K562 (cell line): ENCODE data around the gene GALNT12. TPM values are rescaled to one million over a fixed set of nuclear protein-coding genes. Genes with fewer than 3 reads are reported as not detected.

Experiments
- MEIS2 ChIP-seq: fragments of 450-650 bp; IDR thresholded peaks from 2 replicates; pipeline ENCODE4 v1.6.1; 2014; ENCODE audit warnings: mild to moderate bottlenecking; ENCODE audit not compliant: partially characterized antibody
- POLR2A ChIP-seq: fragments of 450-650 bp; conservative IDR thresholded peaks from 2 replicates; pipeline ENCODE4 v1.6.1; 2016
- RBFOX2 ChIP-seq: fragments of 200-400 bp; formaldehyde crosslinking; IDR thresholded peaks from 2 replicates; pipeline ENCODE4 v1.6.1; 2017; ENCODE audit warnings: low read depth, mild to moderate bottlenecking, low read length, moderate library complexity
- SLC30A9 ChIP-seq: fragments of 250-450 bp; sonication (Bioruptor Pico); IDR thresholded peaks from 2 replicates; pipeline ENCODE4 v1.8.0; 2022; ENCODE audit warnings: mild to moderate bottlenecking, moderate library complexity
- YY1 ChIP-seq, 3 experiments: IDR thresholded peaks; 2 replicates each; pipeline ENCODE4 v1.6.1; 2011; ENCODE audit warnings: low read length in 2 of 3, mild to moderate bottlenecking in 2 of 3, moderate library complexity in 2 of 3, borderline replicate concordance in 1 of 3, control low read depth in 1 of 3, low read depth in 1 of 3; ENCODE audit not compliant: insufficient read depth in 3 of 3, insufficient replicate concordance in 2 of 3, control insufficient read depth in 1 of 3, insufficient read length in 1 of 3; ENCODE audit errors: extremely low read depth in 1 of 3
- ZNF766 ChIP-seq: fragments of 200-800 bp; sonication (Bioruptor generic); conservative IDR thresholded peaks from 2 replicates; pipeline ENCODE4 v1.6.1; 2016; ENCODE audit warnings: missing genetic modification characterization, missing compliant biosample characterization
- polyA plus RNA-seq, 8 experiments: library from polyadenylated mRNA; depleted of rRNA in 4 of 8; stranded (reverse) in 5 of 8; unstranded in 3 of 8; fragments of >200 nt; fragmentation: Nextera tagmentation in 2 of 8; fragmentation: Illumina TruSeq in 1 of 8; extraction: Ambion mirVana in 2 of 8; extraction: Trizol in 1 of 8; gene quantifications; 2 replicates each; pipeline versions ENCODE4 v1.2.1 to v1.2.3, GENCODE V29; 2011 to 2014; ENCODE audit warnings: inconsistent platforms in 1 of 8, missing spikeins in 1 of 8
- total RNA-seq, 7 experiments: library from RNA; depleted of rRNA in 6 of 7; stranded (reverse); fragments of >200 nt in 6 of 7; fragmentation: Illumina TruSeq in 2 of 7; extraction: Trizol in 2 of 7; gene quantifications; 2 replicates each; pipeline versions ENCODE4 v1.2.1 to v1.2.3, GENCODE V29; 2011 to 2021; ENCODE audit warnings: low replicate concordance in 1 of 7
- TF ChIP-seq, protein P1 (sequence below): fragments of 450-650 bp; formaldehyde crosslinking; conservative IDR thresholded peaks from 2 replicates; pipeline ENCODE4 v1.4.0; 2022; ENCODE audit warnings: mild to moderate bottlenecking, missing genetic modification characterization
- TF ChIP-seq, protein P2 (sequence below), 3 experiments: fragments of 200-800 bp in 1 of 3; sonication (Bioruptor generic) in 1 of 3; sonication (generic) in 1 of 3; formaldehyde crosslinking in 1 of 3; IDR thresholded peaks; 2 replicates each; pipeline versions ENCODE4 v1.6.1 to v1.8.0; 2016 to 2022; ENCODE audit warnings: mild to moderate bottlenecking in 2 of 3, missing compliant biosample characterization in 2 of 3, missing genetic modification characterization in 2 of 3, missing genetic modification reagents in 1 of 3
- TF ChIP-seq, protein P3 (sequence below): fragments of 250-450 bp; sonication (Bioruptor Pico); IDR thresholded peaks from 2 replicates; pipeline ENCODE4 v1.5.1; 2021; ENCODE audit warnings: mild to moderate bottlenecking
- TF ChIP-seq, protein P4 (sequence below): fragments of 450-650 bp; conservative IDR thresholded peaks from 2 replicates; pipeline ENCODE4 v1.6.1; 2016; ENCODE audit warnings: missing genetic modification characterization, low read depth, mild to moderate bottlenecking, control low read depth, missing compliant biosample characterization

The GALNT12 gene
- total and polyA plus RNA-seq, 9 of the 15 experiments (the other 6 are each of a cell fraction or from before 2014, with no cell fraction given): 29.7 to 82.9 (median 44.2) TPM

DNA sequence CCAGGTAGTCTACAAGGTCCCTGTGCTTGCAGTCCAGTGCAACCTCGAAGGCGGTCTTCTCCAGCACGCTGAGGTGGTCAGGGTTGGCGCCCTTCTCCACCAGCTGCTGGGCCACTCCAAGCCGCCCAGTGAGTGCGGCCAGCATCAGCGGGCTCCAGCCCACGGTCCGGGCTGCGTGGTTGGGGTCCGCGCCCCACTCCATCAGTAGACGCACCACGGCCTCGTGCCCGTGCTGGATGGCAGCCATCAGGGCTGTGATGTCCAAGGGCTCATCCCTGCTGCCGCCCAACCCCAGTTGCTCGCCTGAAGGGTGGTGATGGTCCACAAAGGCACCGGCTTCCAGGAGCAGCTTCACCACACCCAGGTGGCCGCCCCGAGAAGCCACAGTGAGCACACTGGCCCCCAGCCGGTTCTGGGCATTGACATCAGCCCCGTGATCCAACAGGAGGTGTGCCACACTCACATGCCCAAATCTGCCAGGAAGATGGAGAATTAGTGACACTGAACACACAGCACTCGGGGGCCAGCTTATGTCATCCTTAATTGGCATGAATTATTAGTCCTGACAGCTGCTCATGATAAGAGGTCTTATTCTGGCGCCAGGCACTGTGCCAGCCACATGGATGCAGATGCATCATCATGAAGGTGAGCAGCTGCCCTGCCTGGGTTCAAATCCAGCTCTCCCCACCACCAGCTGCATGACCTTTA, 17.2 kb upstream of the GALNT12 start (continued):
- TF ChIP-seq, protein P1, sequence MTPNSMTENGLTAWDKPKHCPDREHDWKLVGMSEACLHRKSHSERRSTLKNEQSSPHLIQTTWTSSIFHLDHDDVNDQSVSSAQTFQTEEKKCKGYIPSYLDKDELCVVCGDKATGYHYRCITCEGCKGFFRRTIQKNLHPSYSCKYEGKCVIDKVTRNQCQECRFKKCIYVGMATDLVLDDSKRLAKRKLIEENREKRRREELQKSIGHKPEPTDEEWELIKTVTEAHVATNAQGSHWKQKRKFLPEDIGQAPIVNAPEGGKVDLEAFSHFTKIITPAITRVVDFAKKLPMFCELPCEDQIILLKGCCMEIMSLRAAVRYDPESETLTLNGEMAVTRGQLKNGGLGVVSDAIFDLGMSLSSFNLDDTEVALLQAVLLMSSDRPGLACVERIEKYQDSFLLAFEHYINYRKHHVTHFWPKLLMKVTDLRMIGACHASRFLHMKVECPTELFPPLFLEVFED (CRISPR knock-in tag): no peak
- TF ChIP-seq MEIS2 (peak; percentile 18), POLR2A (peak; percentile 60), YY1 (IDR thresholded peaks at IDR 0.05; ENCODE audit: borderline replicate concordance in 1 of 3, control insufficient read depth in 1 of 3, extremely low read depth in 1 of 3, insufficient read depth in 3 of 3, insufficient read length in 1 of 3, insufficient replicate concordance in 2 of 3, low read depth in 1 of 3, low read length in 2 of 3) (peak in 1 of 3 experiments; percentile 3), SLC30A9 (CRISPR knock-in tag) (no peak), RBFOX2 (peak; percentile 59), ZNF766 (CRISPR knock-in tag) (no peak)
- TF ChIP-seq, protein P2, sequence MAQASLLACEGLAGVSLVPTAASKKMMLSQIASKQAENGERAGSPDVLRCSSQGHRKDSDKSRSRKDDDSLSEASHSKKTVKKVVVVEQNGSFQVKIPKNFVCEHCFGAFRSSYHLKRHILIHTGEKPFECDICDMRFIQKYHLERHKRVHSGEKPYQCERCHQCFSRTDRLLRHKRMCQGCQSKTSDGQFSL (CRISPR knock-in tag; IDR thresholded peaks at IDR 0.05): no peak
- TF ChIP-seq, protein P2 (tag; IDR thresholded peaks at IDR 0.05): no peak
- TF ChIP-seq, protein P3, sequence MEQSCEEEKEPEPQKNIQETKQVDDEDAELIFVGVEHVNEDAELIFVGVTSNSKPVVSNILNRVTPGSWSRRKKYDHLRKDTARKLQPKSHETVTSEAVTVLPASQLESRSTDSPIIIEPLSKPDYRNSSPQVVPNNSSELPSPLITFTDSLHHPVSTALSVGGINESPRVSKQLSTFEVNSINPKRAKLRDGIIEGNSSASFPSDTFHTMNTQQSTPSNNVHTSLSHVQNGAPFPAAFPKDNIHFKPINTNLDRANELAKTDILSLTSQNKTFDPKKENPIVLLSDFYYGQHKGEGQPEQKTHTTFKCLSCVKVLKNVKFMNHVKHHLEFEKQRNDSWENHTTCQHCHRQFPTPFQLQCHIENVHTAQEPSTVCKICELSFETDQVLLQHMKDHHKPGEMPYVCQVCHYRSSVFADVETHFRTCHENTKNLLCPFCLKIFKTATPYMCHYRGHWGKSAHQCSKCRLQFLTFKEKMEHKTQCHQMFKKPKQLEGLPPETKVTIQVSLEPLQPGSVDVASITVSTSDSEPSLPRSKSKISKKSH: no peak
- TF ChIP-seq, protein P4, sequence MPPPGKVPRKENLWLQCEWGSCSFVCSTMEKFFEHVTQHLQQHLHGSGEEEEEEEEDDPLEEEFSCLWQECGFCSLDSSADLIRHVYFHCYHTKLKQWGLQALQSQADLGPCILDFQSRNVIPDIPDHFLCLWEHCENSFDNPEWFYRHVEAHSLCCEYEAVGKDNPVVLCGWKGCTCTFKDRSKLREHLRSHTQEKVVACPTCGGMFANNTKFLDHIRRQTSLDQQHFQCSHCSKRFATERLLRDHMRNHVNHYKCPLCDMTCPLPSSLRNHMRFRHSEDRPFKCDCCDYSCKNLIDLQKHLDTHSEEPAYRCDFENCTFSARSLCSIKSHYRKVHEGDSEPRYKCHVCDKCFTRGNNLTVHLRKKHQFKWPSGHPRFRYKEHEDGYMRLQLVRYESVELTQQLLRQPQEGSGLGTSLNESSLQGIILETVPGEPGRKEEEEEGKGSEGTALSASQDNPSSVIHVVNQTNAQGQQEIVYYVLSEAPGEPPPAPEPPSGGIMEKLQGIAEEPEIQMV (tag): no peak
